ENCODE measurements around the gene SUZ12.
A peak's percentile ranks its signal among the peaks of the same experiment; 100 is the strongest.
"Not testable (repeated sequence)": the region's sequence is repeated elsewhere in the genome, so short reads cannot be mapped to it uniquely, and the experiment has no call there.

The SUZ12 gene

GRCh38 chr17:31935512-31935911 is 1.3 kb upstream of the SUZ12 start:
- no peak overlapping the region for H2AFZ ChIP-seq (ENCODE audit: low read length)
- no peak overlapping the region for H2BK120ac ChIP-seq (ENCODE audit: low read depth, low read length)
- H3K4me3 ChIP-seq (ENCODE audit: low read length in 2 of 2), result no peak overlapping the region
- no peak overlapping the region for H2AK5ac ChIP-seq (ENCODE audit: low read depth, low read length)
- peaks cover 0 to 10% of the 10 kb centered on the region in 2 donors for H3K36me3 ChIP-seq (replicated peaks in 1 of 2; ENCODE audit: control insufficient read depth in 2 of 2, insufficient read depth in 2 of 2, low read length in 2 of 2)
- no peak overlapping the region for H4K8ac ChIP-seq (ENCODE audit: low read depth, low read length)
- H3K4ac ChIP-seq (ENCODE audit: low read length), result no peak overlapping the region
- H3K79me1 ChIP-seq (ENCODE audit: low read depth, low read length), result no peaks in the 10 kb centered on the region
- H3K9me3 ChIP-seq (replicated peaks in 1 of 2; ENCODE audit: control insufficient read depth in 2 of 2, insufficient read depth in 1 of 2, low read depth in 1 of 2, low read length in 2 of 2), result no peaks in the 10 kb centered on the region
- no CpG with 5 or more reads among the region's 5 CpGs for WGBS, 2 donors (ENCODE audit: extremely low coverage in 2 of 2, insufficient read length in 2 of 2, insufficient replicate concordance in 1 of 2)
- H3K18ac ChIP-seq (ENCODE audit: low read length), result no peak overlapping the region
- no peak overlapping the region for H3K9ac ChIP-seq (ENCODE audit: low read depth, low read length, poor library complexity)
- H3K27ac ChIP-seq (replicated peaks; ENCODE audit: low read length), result no peak overlapping the region
- no peak overlapping the region for H4K91ac ChIP-seq (ENCODE audit: low read depth, low read length, poor library complexity)
- no peaks in the 10 kb centered on the region for H3K27me3 ChIP-seq (ENCODE audit: control insufficient read depth in 3 of 3, insufficient read depth in 3 of 3, low read depth in 1 of 3, low read length in 3 of 3)
- no peaks in the 10 kb centered on the region for H3K4me1 ChIP-seq (ENCODE audit: control insufficient read depth in 2 of 2, insufficient read depth in 1 of 2, low read depth in 1 of 2, low read length in 2 of 2)
- no peak overlapping the region for H2BK12ac ChIP-seq (ENCODE audit: low read length)
- no peak for DNase-seq (ENCODE audit: low spot score)
- H2BK5ac ChIP-seq (ENCODE audit: low read length), result no peak overlapping the region
- H3K23ac ChIP-seq (ENCODE audit: low read depth, low read length, poor library complexity), result no peak overlapping the region
- no peak overlapping the region for H3K14ac ChIP-seq (ENCODE audit: low read length)
- no peak overlapping the region for H3K4me2 ChIP-seq (ENCODE audit: insufficient read depth, low read length, poor library complexity, severe bottlenecking)
- H2BK15ac ChIP-seq (ENCODE audit: low read length), result no peak overlapping the region

GRCh38 chr17:31937926-31938641 is 1.3 kb downstream of the SUZ12 start:
- DNase-seq (ENCODE audit: low spot score); H2AFZ ChIP-seq (ENCODE audit: low read length); H3K14ac ChIP-seq (ENCODE audit: low read length); H2AK5ac ChIP-seq (ENCODE audit: low read depth, low read length); H3K9me3 ChIP-seq (replicated peaks in 1 of 2; ENCODE audit: control insufficient read depth in 2 of 2, insufficient read depth in 1 of 2, low read depth in 1 of 2, low read length in 2 of 2); H4K91ac ChIP-seq (ENCODE audit: low read depth, low read length, poor library complexity); H2BK120ac ChIP-seq (ENCODE audit: low read depth, low read length); H2BK12ac ChIP-seq (ENCODE audit: low read length); H3K18ac ChIP-seq (ENCODE audit: low read length); H3K4me1 ChIP-seq (ENCODE audit: control insufficient read depth in 2 of 2, insufficient read depth in 1 of 2, low read depth in 1 of 2, low read length in 2 of 2); H3K27me3 ChIP-seq (ENCODE audit: control insufficient read depth in 3 of 3, insufficient read depth in 3 of 3, low read depth in 1 of 3, low read length in 3 of 3); H3K4ac ChIP-seq (ENCODE audit: low read length); H2BK5ac ChIP-seq (ENCODE audit: low read length); H3K27ac ChIP-seq (replicated peaks; ENCODE audit: low read length); H4K8ac ChIP-seq (ENCODE audit: low read depth, low read length); H3K79me1 ChIP-seq (ENCODE audit: low read depth, low read length); H2BK15ac ChIP-seq (ENCODE audit: low read length); H3K9ac ChIP-seq (ENCODE audit: low read depth, low read length, poor library complexity); H3K23ac ChIP-seq (ENCODE audit: low read depth, low read length, poor library complexity): not testable (repeated sequence)
- Histone ChIP-seq H3K4me3 (ENCODE audit: low read length in 2 of 2) (peak overlapping the region; percentile 55 to 60), H3K4me2 (ENCODE audit: insufficient read depth, low read length, poor library complexity, severe bottlenecking) (peak overlapping the region; percentile 33), H3K36me3 (replicated peaks in 1 of 2; ENCODE audit: control insufficient read depth in 2 of 2, insufficient read depth in 2 of 2, low read length in 2 of 2) (peaks cover 0 to 29% of the 10 kb centered on the region in 2 donors)
- no CpG with 5 or more reads among the region's 12 CpGs for WGBS, 2 donors (ENCODE audit: extremely low coverage in 2 of 2, insufficient read length in 2 of 2, insufficient replicate concordance in 1 of 2)

- not testable (repeated sequence) for H2BK15ac ChIP-seq (ENCODE audit: low read length); H2AK5ac ChIP-seq (ENCODE audit: low read depth, low read length); H2BK120ac ChIP-seq (ENCODE audit: low read depth, low read length); DNase-seq (ENCODE audit: low spot score); H3K23ac ChIP-seq (ENCODE audit: low read depth, low read length, poor library complexity); H3K9ac ChIP-seq (ENCODE audit: low read depth, low read length, poor library complexity); H2BK12ac ChIP-seq (ENCODE audit: low read length); H3K4me2 ChIP-seq (ENCODE audit: insufficient read depth, low read length, poor library complexity, severe bottlenecking); H3K27me3 ChIP-seq (ENCODE audit: control insufficient read depth in 3 of 3, insufficient read depth in 3 of 3, low read depth in 1 of 3, low read length in 3 of 3); H3K14ac ChIP-seq (ENCODE audit: low read length); H2AFZ ChIP-seq (ENCODE audit: low read length); H4K8ac ChIP-seq (ENCODE audit: low read depth, low read length); H3K4me1 ChIP-seq (ENCODE audit: control insufficient read depth in 2 of 2, insufficient read depth in 1 of 2, low read depth in 1 of 2, low read length in 2 of 2); H3K18ac ChIP-seq (ENCODE audit: low read length); H2BK5ac ChIP-seq (ENCODE audit: low read length); H3K4ac ChIP-seq (ENCODE audit: low read length); H3K27ac ChIP-seq (replicated peaks; ENCODE audit: low read length); H4K91ac ChIP-seq (ENCODE audit: low read depth, low read length, poor library complexity); H3K9me3 ChIP-seq (replicated peaks in 1 of 2; ENCODE audit: control insufficient read depth in 2 of 2, insufficient read depth in 1 of 2, low read depth in 1 of 2, low read length in 2 of 2); H3K79me1 ChIP-seq (ENCODE audit: low read depth, low read length); H3K4me3 ChIP-seq (ENCODE audit: low read length in 2 of 2)
- peaks cover 0 to 62% of the 10 kb centered on the region in 2 donors for H3K36me3 ChIP-seq (replicated peaks in 1 of 2; ENCODE audit: control insufficient read depth in 2 of 2, insufficient read depth in 2 of 2, low read length in 2 of 2)
- WGBS, 2 donors (ENCODE audit: extremely low coverage in 2 of 2, insufficient read length in 2 of 2, insufficient replicate concordance in 1 of 2), result 100% methylated on average over 1 of the region's 11 CpGs
These were observed 5.1 kb downstream of the SUZ12 start for GRCh38 chr17:31941916-31942315.

GRCh38 chr17:31942396-31942795 is 5.6 kb downstream of the SUZ12 start:
- WGBS, 2 donors (ENCODE audit: extremely low coverage in 2 of 2, insufficient read length in 2 of 2, insufficient replicate concordance in 1 of 2), result no CpG with 5 or more reads among the region's 7 CpGs

More at GRCh38 chr17:31942396-31942795, 5.6 kb downstream of the SUZ12 start:
- not testable (repeated sequence) for H3K18ac ChIP-seq (ENCODE audit: low read length); H3K79me1 ChIP-seq (ENCODE audit: low read depth, low read length); H3K27me3 ChIP-seq (ENCODE audit: control insufficient read depth in 3 of 3, insufficient read depth in 3 of 3, low read depth in 1 of 3, low read length in 3 of 3); H3K27ac ChIP-seq (replicated peaks; ENCODE audit: low read length); H4K91ac ChIP-seq (ENCODE audit: low read depth, low read length, poor library complexity); DNase-seq (ENCODE audit: low spot score); H3K14ac ChIP-seq (ENCODE audit: low read length); H3K4me1 ChIP-seq (ENCODE audit: control insufficient read depth in 2 of 2, insufficient read depth in 1 of 2, low read depth in 1 of 2, low read length in 2 of 2); H2BK15ac ChIP-seq (ENCODE audit: low read length); H4K8ac ChIP-seq (ENCODE audit: low read depth, low read length); H3K9ac ChIP-seq (ENCODE audit: low read depth, low read length, poor library complexity); H2BK120ac ChIP-seq (ENCODE audit: low read depth, low read length); H3K4ac ChIP-seq (ENCODE audit: low read length); H3K9me3 ChIP-seq (replicated peaks in 1 of 2; ENCODE audit: control insufficient read depth in 2 of 2, insufficient read depth in 1 of 2, low read depth in 1 of 2, low read length in 2 of 2); H3K4me3 ChIP-seq (ENCODE audit: low read length in 2 of 2); H3K4me2 ChIP-seq (ENCODE audit: insufficient read depth, low read length, poor library complexity, severe bottlenecking); H2BK5ac ChIP-seq (ENCODE audit: low read length); H2AK5ac ChIP-seq (ENCODE audit: low read depth, low read length); H3K23ac ChIP-seq (ENCODE audit: low read depth, low read length, poor library complexity); H2AFZ ChIP-seq (ENCODE audit: low read length); H2BK12ac ChIP-seq (ENCODE audit: low read length)
- peaks cover 0 to 67% of the 10 kb centered on the region in 2 donors for H3K36me3 ChIP-seq (replicated peaks in 1 of 2; ENCODE audit: control insufficient read depth in 2 of 2, insufficient read depth in 2 of 2, low read length in 2 of 2)
